Activated T-helper 17 cell treated with anti-CD3 and anti-CD28 coated beads, Interleukin-2, amount 50 U/mL, for 72 hours (primary cell): ENCODE measurements around the gene DDX5. TPM values are rescaled to one million over a fixed set of nuclear protein-coding genes. Genes with fewer than 3 reads are reported as not detected.
"Not testable (repeated sequence)": the region's sequence is repeated elsewhere in the genome, so short reads cannot be mapped to it uniquely, and the experiment has no call there.

Experiments
- ATAC-seq: fragments of 150-1000 bp; cut with Tn5 transposase; replicated peaks from 2 replicates; pipeline ENCODE4 v1.10.0; 2021; ENCODE audit warnings: mild to moderate bottlenecking, moderate library complexity
- H3K27ac Mint-ChIP-seq: one replicate; pipeline ENCODE4 v1.8.0; 2022; ENCODE audit warnings: mixed read lengths
- H3K27me3 Mint-ChIP-seq: one replicate; pipeline ENCODE4 v1.8.0; 2022; ENCODE audit warnings: mixed read lengths
- H3K36me3 Mint-ChIP-seq: one replicate; pipeline ENCODE4 v1.8.0; 2022; ENCODE audit warnings: low read depth, mild to moderate bottlenecking, mixed read lengths
- H3K4me1 Mint-ChIP-seq: one replicate; pipeline ENCODE4 v1.8.0; 2022; ENCODE audit warnings: mixed read lengths
- H3K4me3 Mint-ChIP-seq: one replicate; pipeline ENCODE4 v1.8.0; 2022; ENCODE audit warnings: mild to moderate bottlenecking, mixed read lengths
- H3K9me3 Mint-ChIP-seq: one replicate; pipeline ENCODE4 v1.8.0; 2022; ENCODE audit warnings: mixed read lengths
- total RNA-seq, 2 donors: library from RNA; stranded (reverse); gene quantifications; one replicate each; pipeline ENCODE4 v1.2.3, GENCODE V29; 2022

DDX5 gene
- total RNA-seq, 2 donors from 2014 or later: 485 to 742 TPM

- Mint-ChIP-seq H3K9me3 (no peaks in the 10 kb centered on the region), H3K4me3 (peak overlapping the region; percentile 98), H3K27me3 (no peaks in the 10 kb centered on the region), H3K27ac (peak overlapping the region; percentile 100), H3K4me1 (peaks cover 59% of the 10 kb centered on the region), H3K36me3 (peaks cover 99% of the 10 kb centered on the region)
- ATAC-seq: no peak
Observed at GRCh38 chr17:64503821-64504768, 2.0 kb downstream of the DDX5 start.

- Mint-ChIP-seq H3K36me3 (peaks cover 99% of the 10 kb centered on the region), H3K27me3 (no peaks in the 10 kb centered on the region), H3K27ac (peak overlapping the region; percentile 100), H3K4me3 (peak overlapping the region; percentile 98), H3K9me3 (no peaks in the 10 kb centered on the region), H3K4me1 (peaks cover 61% of the 10 kb centered on the region)
- no peak for ATAC-seq
Observed at GRCh38 chr17:64503341-64503740, 2.7 kb downstream of the DDX5 start.

GRCh38 chr17:64502809-64503208 lies 3.3 kb downstream of the DDX5 start:
- Mint-ChIP-seq H3K4me3 (peak overlapping the region; percentile 98), H3K27me3 (no peaks in the 10 kb centered on the region), H3K9me3 (no peaks in the 10 kb centered on the region), H3K36me3 (peaks cover 100% of the 10 kb centered on the region), H3K4me1 (peaks cover 64% of the 10 kb centered on the region), H3K27ac (peak overlapping the region; percentile 100)
- no peak for ATAC-seq

- Mint-ChIP-seq H3K9me3 (no peaks in the 10 kb centered on the region), H3K4me1 (peaks cover 58% of the 10 kb centered on the region), H3K27me3 (no peaks in the 10 kb centered on the region), H3K36me3 (peaks cover 100% of the 10 kb centered on the region), H3K4me3 (peak overlapping the region; percentile 98), H3K27ac (peak overlapping the region; percentile 100)
- ATAC-seq: no peak
Observed at GRCh38 chr17:64502021-64502420, 4.1 kb downstream of the DDX5 start.

- H3K9me3 Mint-ChIP-seq: no peaks in the 10 kb centered on the region
- no peak for ATAC-seq
- H3K27me3 Mint-ChIP-seq: no peaks in the 10 kb centered on the region
- H3K36me3 Mint-ChIP-seq: peaks cover 100% of the 10 kb centered on the region
- peak overlapping the region; percentile 98 for H3K4me3 Mint-ChIP-seq
- H3K27ac Mint-ChIP-seq: peak overlapping the region; percentile 100
- peaks cover 58% of the 10 kb centered on the region for H3K4me1 Mint-ChIP-seq
Observed at GRCh38 chr17:64500862-64501765, 5.0 kb downstream of the DDX5 start.

- H3K4me1 Mint-ChIP-seq: peaks cover 58% of the 10 kb centered on the region
- H3K27me3 Mint-ChIP-seq: no peaks in the 10 kb centered on the region
- peak overlapping the region; percentile 100 for H3K27ac Mint-ChIP-seq
- no peaks in the 10 kb centered on the region for H3K9me3 Mint-ChIP-seq
- ATAC-seq: no peak
- H3K4me3 Mint-ChIP-seq: peak overlapping the region; percentile 98
- H3K36me3 Mint-ChIP-seq: peaks cover 97% of the 10 kb centered on the region
Observed at GRCh38 chr17:64500487-64500859, 5.6 kb downstream of the DDX5 start.

- Mint-ChIP-seq H3K4me3 (peak overlapping the region; percentile 98), H3K27ac (peak overlapping the region; percentile 100), H3K4me1 (peaks cover 56% of the 10 kb centered on the region), H3K9me3 (no peaks in the 10 kb centered on the region), H3K27me3 (no peaks in the 10 kb centered on the region), H3K36me3 (peaks cover 92% of the 10 kb centered on the region)
- ATAC-seq: no peak
Observed at GRCh38 chr17:64499805-64500486, 6.1 kb downstream of the DDX5 start.

- Mint-ChIP-seq H3K4me1 (peaks cover 55% of the 10 kb centered on the region), H3K36me3 (peaks cover 91% of the 10 kb centered on the region), H3K9me3 (no peaks in the 10 kb centered on the region), H3K27me3 (no peaks in the 10 kb centered on the region), H3K27ac (peak overlapping the region; percentile 100), H3K4me3 (peak overlapping the region; percentile 98)
- no peak for ATAC-seq
Observed at GRCh38 chr17:64498308-64499203, 7.5 kb downstream of the DDX5 start.

- Mint-ChIP-seq H3K4me1 (peaks cover 46% of the 10 kb centered on the region), H3K9me3 (no peaks in the 10 kb centered on the region), H3K27ac (peak overlapping the region; percentile 100), H3K27me3 (no peaks in the 10 kb centered on the region), H3K4me3 (peak overlapping the region; percentile 98), H3K36me3 (peaks cover 89% of the 10 kb centered on the region)
- peak; percentile 35 for ATAC-seq
Observed at GRCh38 chr17:64497565-64498035, 8.5 kb downstream of the DDX5 start.

GRCh38 chr17:64496786-64497564 lies 9.1 kb downstream of the DDX5 start, which contains the start of gene POLG2:
Gene POLG2, minus strand, starts transcription at chr17:64497054. Its CDS starts 86 bp downstream, at chr17:64496968.
- Mint-ChIP-seq H3K27me3 (no peaks in the 10 kb centered on the region), H3K27ac (peak within 1 kb of the TSS; percentile 100), H3K4me3 (peak within 1 kb of the TSS; percentile 98), H3K9me3 (no peaks in the 10 kb centered on the region), H3K36me3 (peaks cover 88% of the 10 kb centered on the region), H3K4me1 (peaks cover 40% of the 10 kb centered on the region)
- ATAC-seq: peak; percentile 89

- Mint-ChIP-seq H3K27ac (peak overlapping the region; percentile 100), H3K27me3 (no peaks in the 10 kb centered on the region), H3K4me3 (peak overlapping the region; percentile 98), H3K36me3 (peaks cover 88% of the 10 kb centered on the region), H3K9me3 (no peaks in the 10 kb centered on the region), H3K4me1 (peaks cover 35% of the 10 kb centered on the region)
- ATAC-seq: no peak
Observed at GRCh38 chr17:64496348-64496785, 9.7 kb downstream of the DDX5 start.

GRCh38 chr17:64495300-64495699 lies 10.8 kb downstream of the DDX5 start:
- H3K27ac Mint-ChIP-seq, H3K9me3 Mint-ChIP-seq, ATAC-seq, H3K27me3 Mint-ChIP-seq: not testable (repeated sequence)
- H3K4me3 Mint-ChIP-seq: peak overlapping the region; percentile 98
- H3K36me3 Mint-ChIP-seq: peaks cover 88% of the 10 kb centered on the region
- peaks cover 25% of the 10 kb centered on the region for H3K4me1 Mint-ChIP-seq
